Fibroblast of villous mesenchyme (primary cell): ENCODE measurements around the gene LRRC34. TPM values are rescaled to one million over a fixed set of nuclear protein-coding genes. Genes with fewer than 3 reads are reported as not detected.

Experiments used
- DNase-seq: peaks from one replicate; pipeline ENCODE4 v3.0.0-alpha.2; 2010; ENCODE audit warnings: low read depth
- H3K4me3 ChIP-seq: 2 replicates; pipeline ENCODE4 v1.5.1; 2011; ENCODE audit warnings: low read depth, mild to moderate bottlenecking, low read length
- CTCF ChIP-seq: IDR thresholded peaks from 2 replicates; pipeline ENCODE4 v1.5.1; 2012; ENCODE audit warnings: low read depth, mild to moderate bottlenecking, low read length; ENCODE audit not compliant: insufficient read depth
- total RNA-seq: library from RNA; depleted of rRNA; stranded (reverse); fragments of >200 nt; gene quantifications from 2 replicates; pipeline ENCODE4 v1.2.3, GENCODE V29; 2012

Gene LRRC34
- total RNA-seq, 1 donor: 4.3 TPM

- peak; percentile 24 for TF ChIP-seq CTCF
- DNase-seq: peak; percentile 7
Measured at GRCh38 chr3:169744366-169745054, 68.2 kb downstream of the LRRC34 start.

More at GRCh38 chr3:169744366-169745054, 68.2 kb downstream of the LRRC34 start:
- H3K4me3 ChIP-seq: no peak overlapping the region

Other genes with a start within 250 kb of the LRRC34 start
- 6.1 and 8.6 TPM in 2 replicates for gene MECOM, start 149.2 kb downstream of the LRRC34 start, total RNA-seq
- gene TERC, start 47.8 kb downstream of the LRRC34 start, total RNA-seq: 168 and 175 TPM in 2 replicates
- 2.9 and 5.2 TPM in 2 replicates for gene ACTRT3, start 43.3 kb downstream of the LRRC34 start, total RNA-seq
- gene MYNN, start 39.5 kb downstream of the LRRC34 start, total RNA-seq: 20.9 and 25.5 TPM in 2 replicates
- gene LRRIQ4, start within 50 bp of the LRRC34 start, total RNA-seq: 0.32 TPM in 1 of 2 replicates, not detected in the other
- gene LRRC31, start 57.0 kb upstream of the LRRC34 start, total RNA-seq: not detected in 2 replicates
- not detected in 2 replicates for gene SAMD7, start 98.7 kb upstream of the LRRC34 start, total RNA-seq
- gene SEC62, start 153.9 kb upstream of the LRRC34 start, total RNA-seq: 27.7 and 47.9 TPM in 2 replicates
- under 0.01 and 0.43 TPM in 2 replicates for gene GPR160, start 225.1 kb upstream of the LRRC34 start, total RNA-seq